ENCODE results near the gene PRKCZ. TPM values are rescaled to one million over a fixed set of nuclear protein-coding genes. Genes with fewer than 3 reads are reported as not detected.

Gene PRKCZ
- total and polyA plus RNA-seq, 2 experiments from 2014 or later, result 26.2 to 36.9 TPM

- no peaks in the 10 kb centered on the region for H3K9me2 ChIP-seq (ENCODE audit: insufficient read depth)
- H3K4me3 ChIP-seq, result no peak overlapping the region
- H3K4me1 Mint-ChIP-seq, result peaks cover 13% of the 10 kb centered on the region
- H3K4me2 ChIP-seq, result peak overlapping the region; percentile 83
- H3K9me3 Mint-ChIP-seq, result no peaks in the 10 kb centered on the region
- no peak overlapping the region; the same call in 1 of the 2 replicates for H2AFZ ChIP-seq
- peaks cover 11% of the 10 kb centered on the region; the same call in 1 of the 2 replicates for H3F3A ChIP-seq (replicated peaks; ENCODE audit: low read depth)
- ATAC-seq (no peak), DNase-seq (ENCODE audit: low spot score) (no peak)
- no peak overlapping the region; the same call in 1 of the 2 replicates for H3K27ac Mint-ChIP-seq
- H3K4me1 ChIP-seq (ENCODE audit: insufficient read depth), result peaks cover 13% of the 10 kb centered on the region
- H3K27me3 ChIP-seq (ENCODE audit: insufficient read depth), result no peaks in the 10 kb centered on the region
- H4K20me1 ChIP-seq (replicated peaks; ENCODE audit: insufficient read depth), result no peaks in the 10 kb centered on the region
- peak overlapping the region; percentile 97; the same call in 1 of the 2 replicates for H3K27ac ChIP-seq (ENCODE audit: low read depth)
- no peaks in the 10 kb centered on the region for H3K36me3 Mint-ChIP-seq (ENCODE audit: low read depth)
- peaks cover 7% of the 10 kb centered on the region for H3K27me3 Mint-ChIP-seq (ENCODE audit: insufficient read depth, low read depth, poor library complexity)
- H3K4me3 Mint-ChIP-seq, result peak overlapping the region; percentile 58; the same call in 2 of the 3 replicates
- TF ChIP-seq NANOG (IDR thresholded peaks at IDR 0.05; ENCODE audit: borderline replicate concordance) (no peak), ZNF114 (CRISPR knock-in tag; IDR thresholded peaks at IDR 0.05) (no peak), STAT1 (IDR thresholded peaks at IDR 0.05; ENCODE audit: unreplicated experiment) (no peak), ETS1 (IDR thresholded peaks at IDR 0.05) (no peak), JUNB (IDR thresholded peaks at IDR 0.05; ENCODE audit: unreplicated experiment) (no peak), REST (IDR thresholded peaks at IDR 0.05; ENCODE audit: unreplicated experiment) (no peak), POLR2AphosphoS5 (IDR thresholded peaks at IDR 0.05; ENCODE audit: low read depth) (no peak), CTCF (conservative IDR thresholded peaks at IDR 0.05; ENCODE audit: low read depth in 2 of 2) (no peak), ZNF331 (CRISPR knock-in tag; IDR thresholded peaks at IDR 0.05; ENCODE audit: low read depth) (no peak), CREB1 (CRISPR knock-in tag; IDR thresholded peaks at IDR 0.05; ENCODE audit: low read depth) (no peak), ZNF462 (CRISPR knock-in tag; IDR thresholded peaks at IDR 0.05) (no peak), EZH2phosphoT487 (IDR thresholded peaks at IDR 0.05; ENCODE audit: unreplicated experiment) (no peak)
- no peaks in the 10 kb centered on the region for H3K36me3 ChIP-seq (ENCODE audit: insufficient read depth)
- H3K79me2 ChIP-seq (replicated peaks; ENCODE audit: insufficient read depth), result no peaks in the 10 kb centered on the region
Observed at GRCh38 chr1:2213576-2214505, 163.6 kb downstream of the PRKCZ start.
